Myocyte (in vitro differentiated cells): Measurements from ENCODE around the gene RRAGD. TPM values are rescaled to one million over a fixed set of nuclear protein-coding genes. Genes with fewer than 3 reads are reported as not detected.
"Not testable (repeated sequence)": the region's sequence is repeated elsewhere in the genome, so short reads cannot be mapped to it uniquely, and the experiment has no call there.

Experiments
- DNase-seq: peaks from one replicate; pipeline ENCODE4 v3.0.0-alpha.2; 2012; ENCODE audit warnings: low read depth
- total RNA-seq: library from RNA; depleted of rRNA; stranded (reverse); fragments of >200 nt; gene quantifications from 2 replicates; pipeline ENCODE4 v1.2.3, GENCODE V29; 2014

Gene RRAGD
- total RNA-seq, 1 donor from 2014 or later = 22.7 TPM

GRCh38 chr6:89411145-89412070 is 665 bp downstream of the RRAGD start:
- peak; percentile 45 for DNase-seq

- no peak for DNase-seq
Measured at GRCh38 chr6:89410788-89411144, 1.3 kb downstream of the RRAGD start.

GRCh38 chr6:89410231-89410761 is 1.8 kb downstream of the RRAGD start:
- DNase-seq = no peak

- no peak for DNase-seq
Measured at GRCh38 chr6:89409461-89410035, 2.5 kb downstream of the RRAGD start.

GRCh38 chr6:89406141-89406540 is 5.9 kb downstream of the RRAGD start:
- DNase-seq = no peak

- no peak for DNase-seq
Measured at GRCh38 chr6:89404512-89404911, 7.6 kb downstream of the RRAGD start.

GRCh38 chr6:89402776-89403175 is 9.3 kb downstream of the RRAGD start:
- no peak for DNase-seq

- no peak for DNase-seq
Measured at GRCh38 chr6:89400912-89401399, 11.1 kb downstream of the RRAGD start.

- no peak for DNase-seq
Measured at GRCh38 chr6:89400050-89400449, 12.0 kb downstream of the RRAGD start.

- no peak for DNase-seq
Measured at GRCh38 chr6:89398762-89399525, 13.1 kb downstream of the RRAGD start.

GRCh38 chr6:89397884-89398283 is 14.2 kb downstream of the RRAGD start:
- not testable (repeated sequence) for DNase-seq

GRCh38 chr6:89393659-89394058 is 18.4 kb downstream of the RRAGD start:
- DNase-seq = no peak

- no peak for DNase-seq
Measured at GRCh38 chr6:89392823-89393222, 19.2 kb downstream of the RRAGD start.

GRCh38 chr6:89388846-89389245 is 23.2 kb downstream of the RRAGD start:
- DNase-seq = no peak

- DNase-seq = no peak
Measured at GRCh38 chr6:89387516-89388201, 24.4 kb downstream of the RRAGD start.

GRCh38 chr6:89386917-89387491 is 25.1 kb downstream of the RRAGD start:
- DNase-seq = no peak

GRCh38 chr6:89385846-89386245 is 26.2 kb downstream of the RRAGD start:
- no peak for DNase-seq

GRCh38 chr6:89385156-89385667 is 26.9 kb downstream of the RRAGD start:
- peak; percentile 70 for DNase-seq

GRCh38 chr6:89381031-89381430 is 31.0 kb downstream of the RRAGD start:
- DNase-seq = no peak

- peak; percentile 40 for DNase-seq
Measured at GRCh38 chr6:89379281-89379680, 32.8 kb downstream of the RRAGD start.
